Mesendoderm (in vitro differentiated cells): Measurements from ENCODE around the gene ZNF646. TPM values are rescaled to one million over a fixed set of nuclear protein-coding genes. Genes with fewer than 3 reads are reported as not detected.

Experiments used
- DNase-seq: peaks from one replicate; pipeline ENCODE4 v3.0.0; 2013
- H2AK5ac ChIP-seq: 2 replicates; pipeline ENCODE4 v1.6.1; 2013; ENCODE audit warnings: low read length, inconsistent platforms
- H2BK120ac ChIP-seq: 2 replicates; pipeline ENCODE4 v1.6.1; 2013; ENCODE audit warnings: low read depth, mild to moderate bottlenecking, low read length, moderate library complexity, mixed read lengths
- H2BK15ac ChIP-seq: replicated peaks from 2 replicates; pipeline ENCODE4 v1.6.1; 2013; ENCODE audit warnings: low read depth, mild to moderate bottlenecking, moderate library complexity
- H2BK5ac ChIP-seq: 2 replicates; pipeline ENCODE4 v1.6.1; 2013; ENCODE audit warnings: low read length, inconsistent platforms
- H3K18ac ChIP-seq: 2 replicates; pipeline ENCODE4 v1.6.1; 2013; ENCODE audit warnings: mild to moderate bottlenecking, low read length, mixed read lengths
- H3K23ac ChIP-seq: one replicate; pipeline ENCODE4 v1.6.1; 2013; ENCODE audit warnings: low read length
- H3K27ac ChIP-seq: 2 replicates; pipeline ENCODE4 v1.5.1; 2013; ENCODE audit warnings: low read depth, mild to moderate bottlenecking, inconsistent platforms, low read length, moderate library complexity
- H3K27me3 ChIP-seq: 2 replicates; pipeline ENCODE4 v1.6.1; 2013; ENCODE audit warnings: low read length, control low read depth, mild to moderate bottlenecking, inconsistent platforms; ENCODE audit not compliant: insufficient read depth, poor library complexity
- H3K36me3 ChIP-seq: 2 replicates; pipeline ENCODE4 v1.6.1; 2013; ENCODE audit warnings: low read length, inconsistent platforms; ENCODE audit not compliant: control insufficient read depth, insufficient read depth
- H3K4ac ChIP-seq: one replicate; pipeline ENCODE4 v1.6.1; 2013; ENCODE audit warnings: low read depth, mild to moderate bottlenecking, low read length, moderate library complexity
- H3K4me1 ChIP-seq: 2 replicates; pipeline ENCODE4 v1.6.1; 2013; ENCODE audit warnings: low read depth, low read length, inconsistent platforms; ENCODE audit not compliant: control insufficient read depth
- H3K4me2 ChIP-seq: 2 replicates; pipeline ENCODE4 v1.6.1; 2013; ENCODE audit warnings: low read length
- H3K4me3 ChIP-seq: 2 replicates; pipeline ENCODE4 v1.5.1; 2013; ENCODE audit warnings: mild to moderate bottlenecking, low read length
- H3K56ac ChIP-seq: one replicate; pipeline ENCODE4 v1.6.1; 2013; ENCODE audit warnings: low read length
- H3K79me1 ChIP-seq: 2 replicates; pipeline ENCODE4 v1.6.1; 2013; ENCODE audit warnings: low read length, inconsistent platforms
- H3K79me2 ChIP-seq: 2 replicates; pipeline ENCODE4 v1.6.1; 2013; ENCODE audit warnings: mild to moderate bottlenecking, low read length; ENCODE audit not compliant: control insufficient read depth, insufficient read depth
- H3K9ac ChIP-seq: 2 replicates; pipeline ENCODE4 v1.6.1; 2013; ENCODE audit warnings: low read length, inconsistent platforms
- H4K5ac ChIP-seq: one replicate; pipeline ENCODE4 v1.6.1; 2013; ENCODE audit warnings: low read length
- H4K8ac ChIP-seq: one replicate; pipeline ENCODE4 v1.6.1; 2013; ENCODE audit warnings: low read depth, mild to moderate bottlenecking, control low read depth, low read length, moderate library complexity
- WGBS: extraction: QIAGEN DNeasy Blood & Tissue Kit; methylation state at CpG from one replicate; pipeline ENCODE4 v1.1.7; 2013; ENCODE audit warnings: low lambda C conversion rate, missing lambda C conversion rate; ENCODE audit not compliant: insufficient coverage; ENCODE audit errors: extremely low coverage; 5-methylcytosine and 5-hydroxymethylcytosine counted together
- polyA plus RNA-seq, 2 experiments: library from polyadenylated mRNA; stranded (reverse); fragments of 200-250 nt; gene quantifications; one replicate each; pipeline ENCODE4 v1.2.3, GENCODE V29; 2013

ZNF646 gene
- polyA plus RNA-seq (2013, experiment 1 of 2), result 8.5 TPM
- polyA plus RNA-seq (2013, experiment 2 of 2), result 9.0 TPM

- Histone ChIP-seq H3K36me3 (no peaks in the 10 kb centered on the region), H4K8ac (no peak within 1 kb of the TSS), H3K79me1 (peaks cover 18% of the 10 kb centered on the region), H3K27ac (peak within 1 kb of the TSS; percentile 95), H2BK5ac (peak within 1 kb of the TSS; percentile 82), H3K4me3 (peak within 1 kb of the TSS; percentile 89), H3K18ac (peak within 1 kb of the TSS; percentile 90), H3K27me3 (no peaks in the 10 kb centered on the region), H3K23ac (no peak within 1 kb of the TSS), H2BK120ac (peak within 1 kb of the TSS; percentile 52), H3K4me1 (peaks cover 3% of the 10 kb centered on the region), H4K5ac (no peak within 1 kb of the TSS), H2BK15ac (no peak within 1 kb of the TSS), H3K9ac (peak within 1 kb of the TSS; percentile 97), H3K56ac (peak within 1 kb of the TSS; percentile 99), H2AK5ac (no peak within 1 kb of the TSS), H3K4me2 (peak within 1 kb of the TSS; percentile 98), H3K4ac (peak within 1 kb of the TSS; percentile 73), H3K79me2 (peaks cover 26% of the 10 kb centered on the region)
- no CpG with 5 or more reads among the region's 48 CpGs for WGBS
- DNase-seq, result peak; percentile 100
Observed at GRCh38 chr16:31073970-31074813, at the start of gene ZNF646, which contains the start of gene ZNF668. Gene ZNF646, plus strand, starts transcription at chr16:31074422. Its CDS starts 1,903 bp downstream, at chr16:31076325. Gene ZNF668, minus strand, starts transcription at chr16:31074240. Its CDS starts 9,781 bp downstream, at chr16:31064459.

- no peak overlapping the region for H2BK120ac ChIP-seq
- H3K79me1 ChIP-seq, result no peaks in the 10 kb centered on the region
- no peaks in the 10 kb centered on the region for H3K27me3 ChIP-seq
- no peak overlapping the region for H3K4me3 ChIP-seq
- H3K36me3 ChIP-seq, result no peaks in the 10 kb centered on the region
- no peak overlapping the region for H3K18ac ChIP-seq
- no peak overlapping the region for H3K27ac ChIP-seq
- H3K56ac ChIP-seq, result peak overlapping the region; percentile 42
- H4K8ac ChIP-seq, result no peak overlapping the region
- DNase-seq, result no peak
- no CpG with 5 or more reads among the region's 5 CpGs for WGBS
- H4K5ac ChIP-seq, result no peak overlapping the region
- no peaks in the 10 kb centered on the region for H3K4me1 ChIP-seq
- H3K4ac ChIP-seq, result no peak overlapping the region
- no peak overlapping the region for H3K23ac ChIP-seq
- no peak overlapping the region for H2BK5ac ChIP-seq
- no peak overlapping the region for H3K9ac ChIP-seq
- no peak overlapping the region for H2BK15ac ChIP-seq
- no peak overlapping the region for H3K4me2 ChIP-seq
- no peaks in the 10 kb centered on the region for H3K79me2 ChIP-seq
- H2AK5ac ChIP-seq, result no peak overlapping the region
Observed at GRCh38 chr16:31025339-31025738, 48.9 kb upstream of the ZNF646 start.

- Histone ChIP-seq H3K36me3 (no peaks in the 10 kb centered on the region), H3K4ac (no peak overlapping the region), H3K4me1 (no peaks in the 10 kb centered on the region), H3K27me3 (no peaks in the 10 kb centered on the region), H3K9ac (no peak overlapping the region), H3K4me3 (no peak overlapping the region), H3K27ac (no peak overlapping the region), H2BK120ac (no peak overlapping the region), H3K18ac (no peak overlapping the region), H3K79me2 (no peaks in the 10 kb centered on the region), H3K4me2 (no peak overlapping the region), H3K56ac (no peak overlapping the region), H2AK5ac (no peak overlapping the region), H4K8ac (no peak overlapping the region), H4K5ac (no peak overlapping the region), H3K79me1 (no peaks in the 10 kb centered on the region), H3K23ac (no peak overlapping the region), H2BK15ac (no peak overlapping the region), H2BK5ac (no peak overlapping the region)
- no peak for DNase-seq
- 100% methylated on average over 1 of the region's 5 CpGs for WGBS
Observed at GRCh38 chr16:31029272-31029671, 45.0 kb upstream of the ZNF646 start.

- no peak overlapping the region for H3K27ac ChIP-seq
- no peak for DNase-seq
- no peak overlapping the region for H2BK120ac ChIP-seq
- no peak overlapping the region for H3K4ac ChIP-seq
- H4K5ac ChIP-seq, result no peak overlapping the region
- no peak overlapping the region for H3K9ac ChIP-seq
- H2AK5ac ChIP-seq, result no peak overlapping the region
- no peak overlapping the region for H2BK15ac ChIP-seq
- no peak overlapping the region for H3K4me3 ChIP-seq
- H3K79me1 ChIP-seq, result peaks cover 1% of the 10 kb centered on the region
- no CpG with 5 or more reads among the region's 4 CpGs for WGBS
- no peak overlapping the region for H3K23ac ChIP-seq
- no peak overlapping the region for H3K18ac ChIP-seq
- H4K8ac ChIP-seq, result no peak overlapping the region
- H3K36me3 ChIP-seq, result no peaks in the 10 kb centered on the region
- no peak overlapping the region for H3K4me2 ChIP-seq
- no peak overlapping the region for H2BK5ac ChIP-seq
- no peaks in the 10 kb centered on the region for H3K79me2 ChIP-seq
- no peak overlapping the region for H3K56ac ChIP-seq
- H3K27me3 ChIP-seq, result no peaks in the 10 kb centered on the region
- H3K4me1 ChIP-seq, result no peaks in the 10 kb centered on the region
Observed at GRCh38 chr16:31031276-31031675, 42.9 kb upstream of the ZNF646 start.

- no peak within 1 kb of the TSS for H2BK5ac ChIP-seq
- H3K4me1 ChIP-seq, result no peaks in the 10 kb centered on the region
- H2BK120ac ChIP-seq, result no peak within 1 kb of the TSS
- peak within 1 kb of the TSS; percentile 96 for H3K4me2 ChIP-seq
- H3K18ac ChIP-seq, result no peak within 1 kb of the TSS
- H2AK5ac ChIP-seq, result no peak within 1 kb of the TSS
- H3K56ac ChIP-seq, result peak within 1 kb of the TSS; percentile 91
- no peaks in the 10 kb centered on the region for H3K79me2 ChIP-seq
- no peak within 1 kb of the TSS for H4K5ac ChIP-seq
- peak; percentile 96 for DNase-seq
- peak within 1 kb of the TSS; percentile 72 for H3K9ac ChIP-seq
- H2BK15ac ChIP-seq, result no peak within 1 kb of the TSS
- no peaks in the 10 kb centered on the region for H3K27me3 ChIP-seq
- no peak within 1 kb of the TSS for H4K8ac ChIP-seq
- no peak within 1 kb of the TSS for H3K23ac ChIP-seq
- peak within 1 kb of the TSS; percentile 84 for H3K4me3 ChIP-seq
- H3K79me1 ChIP-seq, result peaks cover 1% of the 10 kb centered on the region
- H3K4ac ChIP-seq, result no peak within 1 kb of the TSS
- no CpG with 5 or more reads among the region's 75 CpGs for WGBS
- H3K27ac ChIP-seq, result no peak within 1 kb of the TSS
- peaks cover 2% of the 10 kb centered on the region for H3K36me3 ChIP-seq
Observed at GRCh38 chr16:31032736-31033708, 41.2 kb upstream of the ZNF646 start, which contains the start of gene STX4. Gene STX4, plus strand, starts transcription at chr16:31033558. Its CDS starts 248 bp downstream, at chr16:31033806.
